ENCODE data around the gene ARPC5L.
"Not testable (repeated sequence)": the region's sequence is repeated elsewhere in the genome, so short reads cannot be mapped to it uniquely, and the experiment has no call there.

ARPC5L gene

GRCh38 chr9:124834591-124834990, 27.3 kb upstream of the ARPC5L start:
- DNase-seq (ENCODE audit: low read depth), result peak; percentile 39
- no peak for TF ChIP-seq CTCF (conservative IDR thresholded peaks at IDR 0.05; ENCODE audit: low read depth, low read length)
- no peak overlapping the region for H3K4me3 ChIP-seq (ENCODE audit: low read depth, low read length)

GRCh38 chr9:124835026-124835557, 26.8 kb upstream of the ARPC5L start:
- H3K4me3 ChIP-seq (ENCODE audit: low read depth, low read length), result no peak overlapping the region
- DNase-seq (ENCODE audit: low read depth), result peak; percentile 93
- no peak for TF ChIP-seq CTCF (conservative IDR thresholded peaks at IDR 0.05; ENCODE audit: low read depth, low read length)

- not testable (repeated sequence) for H3K4me3 ChIP-seq (ENCODE audit: low read depth, low read length); DNase-seq (ENCODE audit: low read depth)
Measured at GRCh38 chr9:124838132-124838531, 23.8 kb upstream of the ARPC5L start.

GRCh38 chr9:124838567-124839275, 23.2 kb upstream of the ARPC5L start:
- not testable (repeated sequence) for DNase-seq (ENCODE audit: low read depth); H3K4me3 ChIP-seq (ENCODE audit: low read depth, low read length)

- DNase-seq (ENCODE audit: low read depth), result peak; percentile 52
- TF ChIP-seq CTCF (conservative IDR thresholded peaks at IDR 0.05; ENCODE audit: low read depth, low read length), result peak; percentile 70
- no peak overlapping the region for H3K4me3 ChIP-seq (ENCODE audit: low read depth, low read length)
Measured at GRCh38 chr9:124839612-124840299, 22.2 kb upstream of the ARPC5L start.

- no peak for DNase-seq (ENCODE audit: low read depth)
- no peak overlapping the region for H3K4me3 ChIP-seq (ENCODE audit: low read depth, low read length)
- peak; percentile 63 for TF ChIP-seq CTCF (conservative IDR thresholded peaks at IDR 0.05; ENCODE audit: low read depth, low read length)
Measured at GRCh38 chr9:124840300-124840833, 21.6 kb upstream of the ARPC5L start.

- no peak for TF ChIP-seq CTCF (conservative IDR thresholded peaks at IDR 0.05; ENCODE audit: low read depth, low read length)
- no peak overlapping the region for H3K4me3 ChIP-seq (ENCODE audit: low read depth, low read length)
- no peak for DNase-seq (ENCODE audit: low read depth)
Measured at GRCh38 chr9:124841075-124841821, 20.7 kb upstream of the ARPC5L start.

Measured in choroid plexus epithelial cell (primary cell).